Measurements from ENCODE around the gene SMURF1.

DNA sequence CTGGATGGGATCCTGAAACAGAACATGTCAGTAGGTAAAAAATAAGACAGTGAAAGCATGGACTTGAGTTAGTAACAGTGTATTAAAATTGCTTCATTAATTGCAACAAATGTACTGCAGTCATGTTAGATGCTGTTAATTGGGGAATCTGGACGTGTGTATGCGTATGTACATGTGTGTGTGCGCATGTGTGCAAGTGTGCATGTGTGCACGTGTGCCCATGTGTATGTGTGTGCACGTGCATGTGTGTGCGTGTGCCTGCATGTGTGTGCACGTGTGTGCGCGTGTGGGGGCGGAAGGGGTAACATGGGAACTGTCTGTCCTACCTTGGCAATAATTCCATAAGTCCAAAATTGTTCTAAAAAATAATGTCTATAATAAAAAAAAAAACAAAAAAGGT, 67.3 kb downstream of the SMURF1 start:
- TF ChIP-seq, protein P1, sequence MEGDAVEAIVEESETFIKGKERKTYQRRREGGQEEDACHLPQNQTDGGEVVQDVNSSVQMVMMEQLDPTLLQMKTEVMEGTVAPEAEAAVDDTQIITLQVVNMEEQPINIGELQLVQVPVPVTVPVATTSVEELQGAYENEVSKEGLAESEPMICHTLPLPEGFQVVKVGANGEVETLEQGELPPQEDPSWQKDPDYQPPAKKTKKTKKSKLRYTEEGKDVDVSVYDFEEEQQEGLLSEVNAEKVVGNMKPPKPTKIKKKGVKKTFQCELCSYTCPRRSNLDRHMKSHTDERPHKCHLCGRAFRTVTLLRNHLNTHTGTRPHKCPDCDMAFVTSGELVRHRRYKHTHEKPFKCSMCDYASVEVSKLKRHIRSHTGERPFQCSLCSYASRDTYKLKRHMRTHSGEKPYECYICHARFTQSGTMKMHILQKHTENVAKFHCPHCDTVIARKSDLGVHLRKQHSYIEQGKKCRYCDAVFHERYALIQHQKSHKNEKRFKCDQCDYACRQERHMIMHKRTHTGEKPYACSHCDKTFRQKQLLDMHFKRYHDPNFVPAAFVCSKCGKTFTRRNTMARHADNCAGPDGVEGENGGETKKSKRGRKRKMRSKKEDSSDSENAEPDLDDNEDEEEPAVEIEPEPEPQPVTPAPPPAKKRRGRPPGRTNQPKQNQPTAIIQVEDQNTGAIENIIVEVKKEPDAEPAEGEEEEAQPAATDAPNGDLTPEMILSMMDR (conservative IDR thresholded peaks at IDR 0.05; ENCODE audit: low read depth, low read length) = no peak
- TF ChIP-seq RFX5 (IDR thresholded peaks at IDR 0.05; ENCODE audit: low read depth, low read length) (no peak), POLR2A (IDR thresholded peaks at IDR 0.05; ENCODE audit: low read depth, low read length) (no peak), CEBPB (IDR thresholded peaks at IDR 0.05; ENCODE audit: low read depth, low read length) (no peak)
